BLaER1 (cell line): ENCODE results near the gene EPS8L3.

ENCODE experiments used
- H3K27ac ChIP-seq: shearing (Covaris generic); formaldehyde crosslinking; 2 replicates; pipeline ENCODE4 v1.8.1; 2022
- H3K27me3 ChIP-seq: shearing (Covaris generic); formaldehyde crosslinking; 2 replicates; pipeline ENCODE4 v1.8.1; 2022
- H3K36me3 ChIP-seq: shearing (Covaris generic); formaldehyde crosslinking; 2 replicates; pipeline ENCODE4 v1.8.1; 2022
- H3K4me1 ChIP-seq: shearing (Covaris generic); formaldehyde crosslinking; 2 replicates; pipeline ENCODE4 v1.8.1; 2022
- H3K4me2 ChIP-seq: shearing (Covaris generic); formaldehyde crosslinking; 2 replicates; pipeline ENCODE4 v1.8.1; 2022
- H3K4me3 ChIP-seq: shearing (Covaris generic); formaldehyde crosslinking; 2 replicates; pipeline ENCODE4 v1.8.1; 2022
- H3K9ac ChIP-seq: shearing (Covaris generic); formaldehyde crosslinking; 2 replicates; pipeline ENCODE4 v1.8.1; 2022
- H3K9me3 ChIP-seq: shearing (Covaris generic); formaldehyde crosslinking; 2 replicates; pipeline ENCODE4 v1.8.1; 2022
- H4K20me1 ChIP-seq: shearing (Covaris generic); formaldehyde crosslinking; 2 replicates; pipeline ENCODE4 v1.8.1; 2022
- Cebpa-rat ChIP-seq: shearing (Covaris generic); IDR thresholded peaks from 2 replicates; pipeline ENCODE4 v1.8.1; 2022

EPS8L3 gene

GRCh38 chr1:109724933-109725332, 38.8 kb downstream of the EPS8L3 start:
- Histone ChIP-seq H3K4me3 (no peak overlapping the region), H3K36me3 (no peaks in the 10 kb centered on the region), H3K9me3 (peaks cover 9% of the 10 kb centered on the region; the same call in 1 of the 2 replicates), H3K27ac (no peak overlapping the region), H3K4me2 (no peak overlapping the region), H3K4me1 (0 out of 2 replicates have a peak, but pooled peaks cover 5% of the 10 kb centered on the region), H3K27me3 (no peaks in the 10 kb centered on the region), H3K9ac (no peak overlapping the region), H4K20me1 (no peaks in the 10 kb centered on the region)
- no peak for TF ChIP-seq Cebpa-rat

GRCh38 chr1:109722908-109723691, 40.6 kb downstream of the EPS8L3 start:
- Histone ChIP-seq H3K4me2 (no peak overlapping the region), H3K9me3 (peaks cover 9% of the 10 kb centered on the region; the same call in 1 of the 2 replicates), H3K36me3 (no peaks in the 10 kb centered on the region), H3K4me3 (no peak overlapping the region), H3K27me3 (no peaks in the 10 kb centered on the region), H4K20me1 (no peaks in the 10 kb centered on the region), H3K27ac (no peak overlapping the region), H3K4me1 (0 out of 2 replicates have a peak, but pooled peaks cover 5% of the 10 kb centered on the region), H3K9ac (no peak overlapping the region)
- TF ChIP-seq Cebpa-rat = peak; percentile 60; the same call in 1 of the 2 replicates

- Histone ChIP-seq H4K20me1 (no peaks in the 10 kb centered on the region), H3K4me2 (no peak overlapping the region), H3K27ac (no peak overlapping the region), H3K4me1 (0 out of 2 replicates have a peak, but pooled peaks cover 4% of the 10 kb centered on the region), H3K27me3 (no peaks in the 10 kb centered on the region), H3K9ac (no peak overlapping the region), H3K9me3 (peaks cover 4% of the 10 kb centered on the region; the same call in 1 of the 2 replicates), H3K36me3 (no peaks in the 10 kb centered on the region), H3K4me3 (no peak overlapping the region)
- no peak for TF ChIP-seq Cebpa-rat
These were observed 41.8 kb downstream of the EPS8L3 start for GRCh38 chr1:109721971-109722370.

- H3K9ac ChIP-seq = no peak overlapping the region
- no peak overlapping the region for H3K27ac ChIP-seq
- H3K4me2 ChIP-seq = no peak overlapping the region
- no peaks in the 10 kb centered on the region for H3K4me1 ChIP-seq
- H3K36me3 ChIP-seq = no peaks in the 10 kb centered on the region
- H3K4me3 ChIP-seq = no peak overlapping the region
- H4K20me1 ChIP-seq = no peaks in the 10 kb centered on the region
- H3K9me3 ChIP-seq = no peaks in the 10 kb centered on the region
- H3K27me3 ChIP-seq = no peaks in the 10 kb centered on the region
- TF ChIP-seq Cebpa-rat = no peak
These were observed 42.7 kb downstream of the EPS8L3 start for GRCh38 chr1:109721042-109721441.

GRCh38 chr1:109719337-109719837, 44.3 kb downstream of the EPS8L3 start:
- no peak overlapping the region for H3K4me3 ChIP-seq
- H3K9ac ChIP-seq = no peak overlapping the region
- H3K36me3 ChIP-seq = no peaks in the 10 kb centered on the region
- no peak for TF ChIP-seq Cebpa-rat
- no peak overlapping the region for H3K27ac ChIP-seq
- H3K4me1 ChIP-seq = no peaks in the 10 kb centered on the region
- H3K27me3 ChIP-seq = no peaks in the 10 kb centered on the region
- H3K9me3 ChIP-seq = no peaks in the 10 kb centered on the region
- no peaks in the 10 kb centered on the region for H4K20me1 ChIP-seq
- H3K4me2 ChIP-seq = no peak overlapping the region

- no peaks in the 10 kb centered on the region for H4K20me1 ChIP-seq
- H3K4me3 ChIP-seq = no peak overlapping the region
- no peaks in the 10 kb centered on the region for H3K9me3 ChIP-seq
- H3K4me2 ChIP-seq = no peak overlapping the region
- H3K27me3 ChIP-seq = no peaks in the 10 kb centered on the region
- no peak overlapping the region for H3K9ac ChIP-seq
- H3K4me1 ChIP-seq = no peaks in the 10 kb centered on the region
- no peak overlapping the region for H3K27ac ChIP-seq
- no peak for TF ChIP-seq Cebpa-rat
- no peaks in the 10 kb centered on the region for H3K36me3 ChIP-seq
These were observed 45.2 kb downstream of the EPS8L3 start for GRCh38 chr1:109718495-109718894.

- H3K9ac ChIP-seq = no peak overlapping the region
- no peaks in the 10 kb centered on the region for H3K9me3 ChIP-seq
- TF ChIP-seq Cebpa-rat = no peak
- H3K27ac ChIP-seq = no peak overlapping the region
- no peak overlapping the region for H3K4me2 ChIP-seq
- H3K4me3 ChIP-seq = no peak overlapping the region
- no peaks in the 10 kb centered on the region for H3K36me3 ChIP-seq
- no peaks in the 10 kb centered on the region for H4K20me1 ChIP-seq
- H3K27me3 ChIP-seq = peaks cover under 1% of the 10 kb centered on the region; the same call in 1 of the 2 replicates
- H3K4me1 ChIP-seq = no peaks in the 10 kb centered on the region
These were observed 46.0 kb downstream of the EPS8L3 start for GRCh38 chr1:109717729-109718128.

GRCh38 chr1:109716570-109717090, 47.1 kb downstream of the EPS8L3 start:
- no peak overlapping the region for H3K27ac ChIP-seq
- no peak overlapping the region for H3K4me3 ChIP-seq
- no peaks in the 10 kb centered on the region for H4K20me1 ChIP-seq
- H3K9ac ChIP-seq = no peak overlapping the region
- peaks cover 11% of the 10 kb centered on the region for H3K27me3 ChIP-seq
- no peak overlapping the region for H3K4me2 ChIP-seq
- no peaks in the 10 kb centered on the region for H3K36me3 ChIP-seq
- no peak for TF ChIP-seq Cebpa-rat
- H3K4me1 ChIP-seq = no peaks in the 10 kb centered on the region
- peaks cover 10% of the 10 kb centered on the region; the same call in 1 of the 2 replicates for H3K9me3 ChIP-seq

- Histone ChIP-seq H3K36me3 (no peaks in the 10 kb centered on the region), H3K9ac (no peak overlapping the region), H3K4me2 (no peak overlapping the region), H3K4me1 (no peaks in the 10 kb centered on the region), H3K9me3 (peaks cover 10% of the 10 kb centered on the region; the same call in 1 of the 2 replicates), H3K27me3 (peaks cover 11% of the 10 kb centered on the region), H4K20me1 (no peaks in the 10 kb centered on the region), H3K4me3 (no peak overlapping the region), H3K27ac (no peak overlapping the region)
- no peak for TF ChIP-seq Cebpa-rat
These were observed 47.6 kb downstream of the EPS8L3 start for GRCh38 chr1:109716121-109716520.
